HEK293 (cell line): Measurements from ENCODE around the gene PCDHA13.

Experiments used
- CTCF ChIA-PET: fragments of 350-600 bp; formaldehyde crosslinking; extraction: SDS; loops from one replicate; lab custom pipeline; 2021; ENCODE audit warnings: antibody characterized with exemption; lab: Yijun Ruan, JAX
- POLR2A ChIA-PET: fragments of 300-600 bp; formaldehyde crosslinking; extraction: SDS; loops from one replicate; lab custom pipeline; 2020; ENCODE audit warnings: antibody characterized with exemption, inconsistent platforms; lab: Yijun Ruan, JAX
- H3K27ac ChIP-seq: fragments of 200-500 bp; sonication (Bioruptor generic); 2 replicates; pipeline ENCODE4 v1.5.1; 2014; ENCODE audit warnings: low read depth, low read length, control low read depth, inconsistent platforms; ENCODE audit errors: extremely low read depth
- H3K36me3 ChIP-seq, 2 experiments: fragments of 200-500 bp in 1 of 2; sonication (Bioruptor generic) in 1 of 2; 1 replicate in 1 of 2; 2 replicates in 1 of 2; pipeline ENCODE4 v1.5.1; 2014 to 2017; ENCODE audit warnings: inconsistent platforms in 2 of 2, low read length in 2 of 2; ENCODE audit not compliant: control insufficient read depth in 2 of 2, insufficient read depth in 1 of 2
- H3K4me1 ChIP-seq: fragments of 200-500 bp; sonication (Bioruptor generic); 2 replicates; pipeline ENCODE4 v1.5.1; 2014; ENCODE audit warnings: mild to moderate bottlenecking, low read length, inconsistent platforms; ENCODE audit not compliant: control insufficient read depth, insufficient read depth
- H3K4me3 ChIP-seq: 2 replicates; pipeline ENCODE4 v1.5.1; 2011; ENCODE audit warnings: low read depth, mild to moderate bottlenecking, control low read depth, low read length, moderate library complexity
- H3K9me3 ChIP-seq: fragments of 200-500 bp; sonication (Bioruptor generic); 2 replicates; pipeline ENCODE4 v1.5.1; 2014; ENCODE audit warnings: low read depth, low read length, inconsistent platforms; ENCODE audit not compliant: control insufficient read depth, insufficient read depth
- CTCF ChIP-seq: fragments of 450-650 bp; formaldehyde crosslinking; IDR thresholded peaks from 2 replicates; pipeline ENCODE4 v1.5.1; 2016; ENCODE audit warnings: missing biosample characterization, missing genetic modification characterization
- INSM2 ChIP-seq: fragments of 450-650 bp; formaldehyde crosslinking; IDR thresholded peaks from 2 replicates; pipeline ENCODE4 v1.5.1; 2016; ENCODE audit warnings: missing biosample characterization, missing genetic modification characterization
- PRDM1 ChIP-seq: fragments of 450-650 bp; formaldehyde crosslinking; IDR thresholded peaks from 2 replicates; pipeline ENCODE4; 2016; ENCODE audit warnings: missing biosample characterization, missing genetic modification characterization
- REST ChIP-seq: fragments of 450-650 bp; formaldehyde crosslinking; IDR thresholded peaks from 2 replicates; pipeline ENCODE4 v1.5.1; 2016; ENCODE audit warnings: missing biosample characterization, missing genetic modification characterization
- SP2 ChIP-seq: fragments of 450-650 bp; formaldehyde crosslinking; IDR thresholded peaks from 2 replicates; pipeline ENCODE4 v1.5.1; 2016; ENCODE audit warnings: missing biosample characterization, missing genetic modification characterization
- SP3 ChIP-seq: fragments of 450-650 bp; formaldehyde crosslinking; IDR thresholded peaks from 2 replicates; pipeline ENCODE4 v1.5.1; 2016; ENCODE audit warnings: missing biosample characterization, missing genetic modification characterization
- ZBTB17 ChIP-seq: fragments of 450-650 bp; formaldehyde crosslinking; IDR thresholded peaks from 2 replicates; pipeline ENCODE4 v1.5.1; 2016; ENCODE audit warnings: missing biosample characterization, missing genetic modification characterization
- ZNF19 ChIP-seq: fragments of 450-650 bp; formaldehyde crosslinking; IDR thresholded peaks from 2 replicates; pipeline ENCODE4; 2016; ENCODE audit warnings: missing biosample characterization, missing genetic modification characterization, low read depth
- ZNF202 ChIP-seq: fragments of 450-650 bp; formaldehyde crosslinking; IDR thresholded peaks from 2 replicates; pipeline ENCODE4 v1.5.1; 2016; ENCODE audit warnings: missing biosample characterization, missing genetic modification characterization, borderline replicate concordance
- ZNF274 ChIP-seq, 2 experiments: fragments of 200-500 bp in 1 of 2; fragments of 450-650 bp in 1 of 2; sonication (Bioruptor generic) in 1 of 2; formaldehyde crosslinking in 1 of 2; IDR thresholded peaks; 2 replicates each; pipeline versions ENCODE4 v1.5.1 to v1.6.1; 2014 to 2016; ENCODE audit warnings: borderline replicate concordance in 1 of 2, inconsistent platforms in 1 of 2, low read length in 1 of 2, missing biosample characterization in 1 of 2, missing genetic modification characterization in 1 of 2
- ZNF341 ChIP-seq: fragments of 450-650 bp; formaldehyde crosslinking; IDR thresholded peaks from 2 replicates; pipeline ENCODE4; 2016; ENCODE audit warnings: low read depth, missing biosample characterization, missing genetic modification characterization
- ZNF350 ChIP-seq: fragments of 450-650 bp; formaldehyde crosslinking; IDR thresholded peaks from 2 replicates; pipeline ENCODE4 v1.5.0; 2017; ENCODE audit warnings: missing biosample characterization, mild to moderate bottlenecking, missing genetic modification characterization
- ZNF416 ChIP-seq: fragments of 450-650 bp; formaldehyde crosslinking; IDR thresholded peaks from 2 replicates; pipeline ENCODE4 v1.5.1; 2016; ENCODE audit warnings: missing biosample characterization, missing genetic modification characterization
- ZNF580 ChIP-seq: fragments of 450-650 bp; formaldehyde crosslinking; IDR thresholded peaks from 2 replicates; pipeline ENCODE4 v1.5.1; 2016; ENCODE audit warnings: missing biosample characterization, missing genetic modification characterization
- ZNF596 ChIP-seq: fragments of 450-650 bp; IDR thresholded peaks from 2 replicates; pipeline ENCODE4 v1.5.0; 2018; ENCODE audit warnings: missing biosample characterization, mild to moderate bottlenecking, missing genetic modification characterization, moderate library complexity

Gene PCDHA13

GRCh38 chr5:140855772-140856674 lies 25.9 kb upstream of the PCDHA13 start, which contains the start of gene PCDHA10 (continued):
- TF ChIP-seq ZNF341 (no peak), ZNF416 (tag by site-specific recombination) (no peak)

- ChIA-PET POLR2A (no interaction called here), CTCF (interaction anchor here (0.6 to 2.0 kb wide), 7 partner anchors 8 to 189 kb away, joined by 3 to 20 read pairs (median 6); partner anchors contain the start of genes PCDHA11, PCDHA12 and PCDHA8)
- Histone ChIP-seq H3K9me3 (no peaks in the 10 kb centered on the region; the same call in none of the 2 replicates), H3K36me3 (no peaks in the 10 kb centered on the region), H3K4me3 (no peak overlapping the region), H3K27ac (no peak overlapping the region), H3K4me1 (no peaks in the 10 kb centered on the region)
- TF ChIP-seq ZNF350 (tag by site-specific recombination) (no peak), ZNF202 (tag by site-specific recombination) (0 out of 2 replicates have a peak, but pooled peaks have one; percentile 24), ZNF580 (tag by site-specific recombination) (no peak), REST (tag by site-specific recombination) (peak; percentile 29; the same call in 1 of the 2 replicates)
These were observed 24.5 kb upstream of the PCDHA13 start for GRCh38 chr5:140857177-140857986.

- Histone ChIP-seq H3K9me3 (no peaks in the 10 kb centered on the region; the same call in none of the 2 replicates), H3K4me1 (no peaks in the 10 kb centered on the region), H3K36me3 (no peaks in the 10 kb centered on the region), H3K4me3 (no peak overlapping the region), H3K27ac (no peak overlapping the region)
- CTCF ChIA-PET = no interaction called here
- POLR2A ChIA-PET = no interaction called here
- TF ChIP-seq SP2 (tag by site-specific recombination) = no peak
- TF ChIP-seq ZNF416 (tag by site-specific recombination) = no peak
- no peak for TF ChIP-seq ZNF274 (IDR thresholded peaks at IDR 0.05; ENCODE audit: low read length)
- TF ChIP-seq ZNF274 (tag by site-specific recombination; IDR thresholded peaks at IDR 0.05; ENCODE audit: borderline replicate concordance) = no peak
- TF ChIP-seq PRDM1 = no peak
- no peak for TF ChIP-seq ZBTB17 (tag by site-specific recombination)
- no peak for TF ChIP-seq INSM2 (tag by site-specific recombination)
- no peak for TF ChIP-seq ZNF19 (tag by site-specific recombination)
- TF ChIP-seq ZNF596 (tag by site-specific recombination) = no peak
- TF ChIP-seq SP3 (tag by site-specific recombination) = no peak
- TF ChIP-seq CTCF (tag by site-specific recombination) = no peak
These were observed 24.0 kb upstream of the PCDHA13 start for GRCh38 chr5:140857987-140858240.
